ENCODE measurements around the gene MAP3K15. TPM values are rescaled to one million over a fixed set of nuclear protein-coding genes. Genes with fewer than 3 reads are reported as not detected.
"Not testable (repeated sequence)": the region's sequence is repeated elsewhere in the genome, so short reads cannot be mapped to it uniquely, and the experiment has no call there.

Gene MAP3K15
- total and polyA plus RNA-seq, 4 experiments from 2014 or later: not detected

DNA sequence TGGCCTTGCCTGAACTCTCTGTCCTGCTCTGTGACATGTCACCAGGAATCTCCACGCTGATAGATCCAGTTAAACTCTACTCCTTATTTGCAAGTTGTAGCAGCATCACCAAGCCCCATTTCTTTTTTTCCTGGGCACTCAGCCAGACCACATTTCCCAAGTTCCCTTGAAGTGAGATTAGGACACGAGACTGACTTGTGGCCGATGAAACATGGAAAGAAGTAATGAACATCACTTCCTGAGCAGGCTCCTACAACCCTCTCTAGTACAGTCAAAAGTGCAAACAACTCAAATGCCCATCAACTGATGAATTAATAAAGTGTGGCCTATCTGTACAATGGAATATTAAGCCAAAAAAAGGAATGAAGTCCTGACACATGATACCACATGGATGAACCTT, 74.6 kb downstream of the MAP3K15 start:
- intact Hi-C loops (cut with micrococcal nuclease): no loop called here
- H3K27ac Mint-ChIP-seq: no peak overlapping the region
- H3K27ac ChIP-seq (ENCODE audit: low read depth, low read length): no peak overlapping the region
- no peaks in the 10 kb centered on the region for H3K4me1 ChIP-seq (ENCODE audit: insufficient read depth, low read length)
- no peaks in the 10 kb centered on the region for H3K36me3 ChIP-seq (ENCODE audit: insufficient read depth, low read length)
- H3K4me3 Mint-ChIP-seq: no peak overlapping the region
- H3K9me3 ChIP-seq (ENCODE audit: control insufficient read depth in 1 of 2, low read length in 2 of 2): no peaks in the 10 kb centered on the region
- H3K4me1 Mint-ChIP-seq: no peaks in the 10 kb centered on the region
- ChIA-PET CTCF (ENCODE audit: partially characterized antibody) (no interaction called here), POLR2A (ENCODE audit: partially characterized antibody) (no interaction called here)
- H3K27me3 Mint-ChIP-seq: peaks cover 0 to 3% of the 10 kb centered on the region in 2 donors
- no peaks in the 10 kb centered on the region for H3K36me3 Mint-ChIP-seq
- H3K4me3 ChIP-seq (ENCODE audit: low read length in 2 of 2): no peak overlapping the region
- DNase-seq: no peak
- no peaks in the 10 kb centered on the region for H3K27me3 ChIP-seq (ENCODE audit: insufficient read depth, low read length)
- peaks cover 0 to 2% (median 0%) of the 10 kb centered on the region in 8 donors for H3K9me3 Mint-ChIP-seq

DNA sequence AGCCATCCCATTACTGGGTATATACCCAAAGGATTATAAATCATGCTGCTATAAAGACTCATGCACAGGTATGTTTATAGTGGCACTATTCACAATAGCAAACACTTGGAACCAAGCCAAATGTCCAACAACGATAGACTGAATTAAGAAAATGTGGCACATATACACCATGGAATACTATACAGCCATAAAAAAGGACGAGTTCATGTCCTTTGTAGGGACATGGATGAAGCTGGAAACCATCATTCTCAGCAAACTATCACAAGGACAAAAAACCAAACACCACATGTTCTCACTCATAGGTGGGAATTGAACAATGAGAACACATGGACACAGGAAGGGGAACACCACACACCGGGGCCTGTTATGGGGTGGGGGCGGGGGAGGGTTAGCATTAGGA, 92.6 kb downstream of the MAP3K15 start:
- H3K27ac ChIP-seq (ENCODE audit: low read depth, low read length); H3K36me3 ChIP-seq (ENCODE audit: insufficient read depth, low read length); H3K27me3 Mint-ChIP-seq; H3K27ac Mint-ChIP-seq; H3K36me3 Mint-ChIP-seq; H3K4me3 Mint-ChIP-seq; H3K9me3 ChIP-seq (ENCODE audit: control insufficient read depth in 1 of 2, low read length in 2 of 2); H3K4me1 ChIP-seq (ENCODE audit: insufficient read depth, low read length); H3K4me3 ChIP-seq (ENCODE audit: low read length in 2 of 2); DNase-seq; H3K4me1 Mint-ChIP-seq; H3K27me3 ChIP-seq (ENCODE audit: insufficient read depth, low read length); CTCF ChIA-PET (ENCODE audit: partially characterized antibody); intact Hi-C loops (cut with micrococcal nuclease); POLR2A ChIA-PET (ENCODE audit: partially characterized antibody): not testable (repeated sequence)
- peaks cover 0 to 19% (median 4%) of the 10 kb centered on the region in 8 donors for H3K9me3 Mint-ChIP-seq

DNA sequence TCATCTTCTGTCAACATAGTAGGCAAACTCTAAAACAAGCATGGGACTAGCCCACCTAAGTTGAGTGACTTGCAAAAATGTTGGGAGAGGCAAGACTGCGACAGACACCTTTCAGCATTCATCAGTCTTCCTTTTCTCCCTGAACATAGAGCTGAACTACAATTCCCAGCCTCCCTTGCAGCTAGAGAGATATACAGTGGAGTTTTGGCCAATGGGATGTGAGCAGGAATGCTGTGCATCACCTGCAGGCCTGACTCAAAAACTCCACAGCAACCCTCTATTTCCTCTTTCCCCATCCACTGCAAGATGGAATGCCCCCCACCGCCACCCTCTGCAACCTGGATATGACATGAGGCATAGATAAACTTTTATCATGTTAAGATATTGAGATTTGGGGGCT, 105.0 kb downstream of the MAP3K15 start:
- H3K27ac ChIP-seq (ENCODE audit: low read depth, low read length): no peak overlapping the region
- DNase-seq: no peak
- Mint-ChIP-seq H3K27ac (no peak overlapping the region), H3K9me3 (peaks cover 0 to 8% (median 0%) of the 10 kb centered on the region in 8 donors), H3K27me3 (peaks cover 2 to 6% of the 10 kb centered on the region in 2 donors), H3K4me3 (no peak overlapping the region), H3K36me3 (no peaks in the 10 kb centered on the region), H3K4me1 (no peaks in the 10 kb centered on the region)
- ChIA-PET CTCF (ENCODE audit: partially characterized antibody) (no interaction called here), POLR2A (ENCODE audit: partially characterized antibody) (no interaction called here)
- H3K36me3 ChIP-seq (ENCODE audit: insufficient read depth, low read length): no peaks in the 10 kb centered on the region
- H3K9me3 ChIP-seq (ENCODE audit: control insufficient read depth in 1 of 2, low read length in 2 of 2): no peaks in the 10 kb centered on the region
- no peak overlapping the region for H3K4me3 ChIP-seq (ENCODE audit: low read length in 2 of 2)
- intact Hi-C loops (cut with micrococcal nuclease): no loop called here
- H3K27me3 ChIP-seq (ENCODE audit: insufficient read depth, low read length): no peaks in the 10 kb centered on the region
- no peaks in the 10 kb centered on the region for H3K4me1 ChIP-seq (ENCODE audit: insufficient read depth, low read length)

DNA sequence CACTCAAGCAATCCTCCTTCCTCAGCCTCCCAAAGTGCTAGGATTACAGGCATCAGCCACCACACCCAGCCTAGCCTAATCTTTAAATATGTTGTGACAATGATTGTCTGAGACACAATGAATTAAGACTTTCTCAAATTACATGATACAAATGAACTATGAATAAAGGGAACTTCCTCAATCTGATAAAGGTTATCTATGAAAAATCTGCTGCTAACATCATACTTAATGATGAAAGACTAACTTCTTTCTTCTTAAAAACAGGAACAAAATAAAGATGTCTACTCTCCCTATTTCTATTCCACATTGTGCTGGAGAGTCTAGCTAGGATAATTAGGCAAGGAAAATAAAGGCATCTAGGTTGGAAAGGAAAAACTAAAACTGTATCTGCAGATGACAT, 111.6 kb downstream of the MAP3K15 start:
- Histone ChIP-seq H3K27me3 (ENCODE audit: insufficient read depth, low read length) (no peaks in the 10 kb centered on the region), H3K27ac (ENCODE audit: low read depth, low read length) (no peak overlapping the region), H3K9me3 (ENCODE audit: control insufficient read depth in 1 of 2, low read length in 2 of 2) (no peaks in the 10 kb centered on the region), H3K4me3 (ENCODE audit: low read length in 2 of 2) (no peak overlapping the region), H3K4me1 (ENCODE audit: insufficient read depth, low read length) (no peaks in the 10 kb centered on the region), H3K36me3 (ENCODE audit: insufficient read depth, low read length) (no peaks in the 10 kb centered on the region)
- Mint-ChIP-seq H3K4me1 (no peaks in the 10 kb centered on the region), H3K36me3 (no peaks in the 10 kb centered on the region), H3K27ac (no peak overlapping the region), H3K4me3 (no peak overlapping the region), H3K27me3 (peaks cover 2 to 7% of the 10 kb centered on the region in 2 donors), H3K9me3 (no peaks in the 10 kb centered on the region)
- POLR2A ChIA-PET (ENCODE audit: partially characterized antibody): no interaction called here
- CTCF ChIA-PET (ENCODE audit: partially characterized antibody): no interaction called here
- no peak for DNase-seq
- intact Hi-C loops (cut with micrococcal nuclease): no loop called here

DNA sequence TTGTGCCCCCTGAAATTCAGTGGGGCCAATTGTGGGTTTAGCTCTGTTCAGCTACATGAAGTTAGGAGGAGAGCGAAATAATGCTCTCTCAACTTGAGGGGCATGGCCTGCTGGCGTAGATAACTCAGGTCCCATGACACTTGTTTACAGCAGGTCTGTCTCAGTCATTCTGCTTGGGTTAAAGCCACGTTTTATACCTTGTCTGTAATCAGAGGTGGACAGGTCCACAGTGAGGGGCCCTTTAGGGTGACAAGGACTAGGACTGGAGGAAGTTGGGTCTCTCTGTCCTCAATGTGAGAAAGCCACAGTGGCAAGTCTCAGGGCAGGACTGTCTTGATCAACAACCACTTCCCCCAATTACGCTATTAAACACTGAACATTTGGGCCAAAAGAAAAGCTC, 122.6 kb downstream of the MAP3K15 start:
- Mint-ChIP-seq H3K36me3 (no peaks in the 10 kb centered on the region), H3K4me3 (no peak overlapping the region), H3K27ac (no peak overlapping the region), H3K4me1 (no peaks in the 10 kb centered on the region), H3K9me3 (peaks cover 0 to 3% (median 0%) of the 10 kb centered on the region in 8 donors), H3K27me3 (peaks cover 0 to 7% of the 10 kb centered on the region in 2 donors)
- Histone ChIP-seq H3K4me3 (ENCODE audit: low read length in 2 of 2) (no peak overlapping the region), H3K27ac (ENCODE audit: low read depth, low read length) (no peak overlapping the region), H3K36me3 (ENCODE audit: insufficient read depth, low read length) (no peaks in the 10 kb centered on the region), H3K4me1 (ENCODE audit: insufficient read depth, low read length) (no peaks in the 10 kb centered on the region), H3K9me3 (ENCODE audit: control insufficient read depth in 1 of 2, low read length in 2 of 2) (no peaks in the 10 kb centered on the region), H3K27me3 (ENCODE audit: insufficient read depth, low read length) (no peaks in the 10 kb centered on the region)
- CTCF ChIA-PET (ENCODE audit: partially characterized antibody): interaction anchor here (0.7 kb wide), 1 partner anchor 308 kb away, joined by 3 read pairs; no protein-coding TSS in a partner anchor
- POLR2A ChIA-PET (ENCODE audit: partially characterized antibody): no interaction called here
- no peak for DNase-seq
- intact Hi-C loops (cut with micrococcal nuclease): no loop called here

DNA sequence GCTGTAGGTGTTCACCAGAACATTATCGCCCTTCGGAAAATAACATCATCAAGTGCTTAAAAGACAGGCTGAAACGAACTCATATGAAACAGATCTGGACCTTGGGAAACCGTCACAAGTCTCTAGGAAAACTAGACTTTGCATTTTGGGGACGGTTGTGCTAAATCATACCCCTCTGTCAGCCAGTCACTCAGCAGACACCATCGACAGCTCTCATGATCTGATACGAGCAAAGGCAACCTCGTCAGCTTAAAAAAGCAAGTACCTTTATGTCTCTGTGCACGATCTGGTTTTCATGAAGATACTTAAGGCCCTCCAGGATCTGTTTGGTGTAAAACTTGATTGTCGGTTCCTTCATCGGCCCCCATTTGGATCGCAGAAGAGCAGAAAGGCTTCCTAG, 123.2 kb downstream of the MAP3K15 start:
- Mint-ChIP-seq H3K9me3 (peaks cover 0 to 3% (median 0%) of the 10 kb centered on the region in 8 donors), H3K27ac (no peak overlapping the region), H3K36me3 (no peaks in the 10 kb centered on the region), H3K27me3 (peaks cover 0 to 7% of the 10 kb centered on the region in 2 donors), H3K4me3 (no peak overlapping the region), H3K4me1 (no peaks in the 10 kb centered on the region)
- Histone ChIP-seq H3K4me1 (ENCODE audit: insufficient read depth, low read length) (no peaks in the 10 kb centered on the region), H3K27me3 (ENCODE audit: insufficient read depth, low read length) (no peaks in the 10 kb centered on the region), H3K36me3 (ENCODE audit: insufficient read depth, low read length) (no peaks in the 10 kb centered on the region), H3K4me3 (ENCODE audit: low read length in 2 of 2) (no peak overlapping the region), H3K9me3 (ENCODE audit: control insufficient read depth in 1 of 2, low read length in 2 of 2) (no peaks in the 10 kb centered on the region), H3K27ac (ENCODE audit: low read depth, low read length) (no peak overlapping the region)
- CTCF ChIA-PET (ENCODE audit: partially characterized antibody): no interaction called here
- no peak for DNase-seq
- POLR2A ChIA-PET (ENCODE audit: partially characterized antibody): no interaction called here
- intact Hi-C loops (cut with micrococcal nuclease): no loop called here

DNA sequence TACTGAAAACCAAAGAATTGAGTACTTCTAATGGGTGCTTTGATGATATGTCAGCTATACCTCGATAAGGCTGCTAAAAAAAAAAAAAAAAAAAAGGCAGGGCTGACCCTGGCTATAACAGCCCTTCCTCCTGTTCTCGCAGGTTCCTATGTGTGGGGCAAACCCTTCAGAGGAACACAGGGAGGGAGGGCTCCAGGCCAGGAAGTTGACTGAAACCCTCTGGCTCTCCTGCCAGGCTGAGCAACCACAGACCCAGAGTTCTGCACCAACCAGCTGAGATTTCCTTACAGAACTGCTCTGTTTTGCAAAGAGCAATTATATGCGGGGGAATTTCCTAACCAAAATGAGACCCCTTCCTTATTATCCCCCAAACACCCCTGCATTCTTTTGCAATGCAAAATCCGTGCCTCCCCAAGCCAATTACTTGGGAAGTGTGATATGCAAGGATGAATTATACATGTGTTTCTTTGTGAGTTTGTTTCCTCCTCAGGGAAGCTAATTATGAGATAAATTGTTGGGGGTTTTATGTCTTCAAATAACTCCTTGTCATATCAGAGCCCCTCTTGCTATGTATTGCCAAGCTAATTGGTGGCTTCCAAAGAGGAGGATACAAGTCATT, 126.0 kb downstream of the MAP3K15 start:
- POLR2A ChIA-PET (ENCODE audit: partially characterized antibody): no interaction called here
- no peaks in the 10 kb centered on the region for H3K4me1 Mint-ChIP-seq
- H3K4me3 Mint-ChIP-seq: no peak overlapping the region
- Histone ChIP-seq H3K4me3 (ENCODE audit: low read length in 2 of 2) (no peak overlapping the region), H3K9me3 (ENCODE audit: control insufficient read depth in 1 of 2, low read length in 2 of 2) (no peaks in the 10 kb centered on the region), H3K36me3 (ENCODE audit: insufficient read depth, low read length) (no peaks in the 10 kb centered on the region), H3K27ac (ENCODE audit: low read depth, low read length) (no peak overlapping the region), H3K4me1 (ENCODE audit: insufficient read depth, low read length) (no peaks in the 10 kb centered on the region), H3K27me3 (ENCODE audit: insufficient read depth, low read length) (no peaks in the 10 kb centered on the region)
- H3K27ac Mint-ChIP-seq: no peak overlapping the region
- H3K27me3 Mint-ChIP-seq: no peaks in the 10 kb centered on the region
- peaks cover 0 to 2% (median 0%) of the 10 kb centered on the region in 8 donors for H3K9me3 Mint-ChIP-seq
- H3K36me3 Mint-ChIP-seq: no peaks in the 10 kb centered on the region
- no peak for DNase-seq
- CTCF ChIA-PET (ENCODE audit: partially characterized antibody): no interaction called here
- intact Hi-C loops (cut with micrococcal nuclease): no loop called here

DNA sequence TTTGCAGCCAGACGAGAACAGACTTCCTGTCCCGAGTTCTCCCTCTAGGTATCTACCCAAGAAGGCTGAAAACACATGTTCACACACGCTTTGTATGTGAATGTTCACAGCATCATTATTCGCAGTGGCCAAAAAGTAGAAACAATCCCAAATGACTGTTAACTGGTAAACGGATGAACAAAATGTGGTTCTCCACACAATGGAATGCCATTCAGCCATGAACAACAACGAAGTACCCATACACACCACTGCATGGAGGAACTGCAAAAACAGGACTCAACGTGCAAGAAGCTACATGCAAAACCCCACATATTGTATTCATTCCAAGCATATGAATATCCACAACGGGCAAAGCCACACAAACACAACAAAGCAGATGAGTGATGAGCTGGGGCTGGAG, 126.6 kb downstream of the MAP3K15 start:
- H3K9me3 Mint-ChIP-seq: no peaks in the 10 kb centered on the region

More for the DNA sequence above, 126.6 kb downstream of the MAP3K15 start:
- ChIA-PET POLR2A (ENCODE audit: partially characterized antibody) (no interaction called here), CTCF (ENCODE audit: partially characterized antibody) (no interaction called here)
- no peaks in the 10 kb centered on the region for H3K27me3 ChIP-seq (ENCODE audit: insufficient read depth, low read length)
- H3K27me3 Mint-ChIP-seq: peaks cover 0 to 3% of the 10 kb centered on the region in 2 donors
- no peaks in the 10 kb centered on the region for H3K36me3 Mint-ChIP-seq
- no peaks in the 10 kb centered on the region for H3K36me3 ChIP-seq (ENCODE audit: insufficient read depth, low read length)
- no peaks in the 10 kb centered on the region for H3K9me3 ChIP-seq (ENCODE audit: control insufficient read depth in 1 of 2, low read length in 2 of 2)
- H3K27ac Mint-ChIP-seq: no peak overlapping the region
- no peak overlapping the region for H3K27ac ChIP-seq (ENCODE audit: low read depth, low read length)
- H3K4me3 Mint-ChIP-seq: no peak overlapping the region
- no peak for DNase-seq
- no peak overlapping the region for H3K4me3 ChIP-seq (ENCODE audit: low read length in 2 of 2)
- H3K4me1 ChIP-seq (ENCODE audit: insufficient read depth, low read length): no peaks in the 10 kb centered on the region
- intact Hi-C loops (cut with micrococcal nuclease): no loop called here
- H3K4me1 Mint-ChIP-seq: no peaks in the 10 kb centered on the region
